GM18499 (cell line): Measurements from ENCODE around the gene POU6F2.
"Not testable (repeated sequence)": the region's sequence is repeated elsewhere in the genome, so short reads cannot be mapped to it uniquely, and the experiment has no call there.

Experiments used
- ATAC-seq: cut with Tn5 transposase; IDR thresholded peaks from one replicate; pipeline ENCODE4 v1.9.1; 2021; ENCODE audit warnings: moderate number of reproducible peaks; ENCODE audit not compliant: insufficient read depth, unreplicated experiment

Gene POU6F2

DNA sequence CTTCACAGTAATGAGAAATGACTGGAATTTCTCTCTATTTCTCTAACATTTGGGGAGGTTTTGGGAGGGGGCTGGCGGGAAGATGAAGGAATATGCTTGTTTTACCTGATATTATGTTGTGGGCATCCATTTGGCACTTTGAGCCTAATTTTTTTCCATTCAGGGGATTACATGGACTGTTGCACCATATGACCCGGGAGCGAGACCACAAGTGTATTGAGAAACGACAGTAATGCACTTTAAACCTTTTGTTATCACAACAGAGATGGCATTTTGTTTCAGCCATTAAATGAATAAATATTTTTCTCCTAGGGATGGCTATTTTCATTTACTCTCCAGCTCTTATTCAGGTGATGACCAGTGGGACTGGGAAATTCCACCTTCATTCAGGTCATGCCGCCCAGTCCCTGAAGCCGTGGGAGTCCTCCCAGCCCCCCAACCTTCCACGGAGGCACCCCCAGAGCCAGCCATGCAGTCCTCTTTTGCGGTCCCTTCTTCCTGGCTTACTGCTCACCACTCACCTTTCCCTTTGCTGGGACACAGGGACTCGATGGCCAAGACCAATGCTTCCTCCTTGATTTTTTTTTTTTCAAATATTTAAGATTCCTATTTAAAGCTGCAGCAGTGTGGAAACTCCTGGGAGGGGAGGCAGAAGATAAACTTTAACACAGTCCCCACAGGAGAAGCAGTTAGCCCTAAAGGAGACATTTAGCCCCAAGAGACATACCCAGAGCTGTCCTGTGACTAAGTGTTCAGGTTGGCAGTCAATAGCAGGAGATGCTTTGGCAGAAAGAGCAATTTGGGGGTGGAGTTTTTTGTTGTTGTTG lies 397.6 kb downstream of the POU6F2 start:
- ATAC-seq: no peak

DNA sequence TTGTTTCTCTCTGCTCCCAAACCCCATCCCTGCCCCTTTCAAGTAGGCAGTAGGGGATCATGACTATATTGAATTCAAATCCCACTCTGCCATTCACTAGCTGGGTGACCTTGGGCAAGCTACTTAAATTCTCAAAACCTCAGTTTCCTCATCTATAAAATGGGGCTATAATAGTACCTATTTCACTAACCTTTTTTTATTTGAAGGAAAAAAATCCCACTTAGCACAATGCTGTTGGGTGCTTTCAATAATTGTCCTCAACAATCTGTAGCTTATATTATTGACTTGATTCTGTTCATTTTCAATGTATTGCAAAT lies 398.1 kb downstream of the POU6F2 start:
- no peak for ATAC-seq

DNA sequence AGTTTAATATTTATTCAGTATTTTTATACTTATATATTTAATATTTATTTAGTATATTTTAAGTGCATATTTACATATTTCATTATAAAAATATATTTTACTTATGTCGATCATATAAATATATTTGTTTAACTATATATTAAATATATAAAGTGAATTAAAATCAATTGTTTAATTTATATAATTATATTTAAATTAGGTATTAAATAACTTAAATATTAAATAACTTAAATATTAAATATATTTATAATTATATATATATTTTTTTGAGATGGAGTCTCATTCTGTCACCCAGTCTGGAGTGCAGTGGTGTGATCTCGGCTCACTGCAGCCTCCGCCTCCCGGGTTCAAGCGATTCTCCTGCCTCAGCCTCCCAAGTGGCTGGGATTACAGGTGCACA lies 399.2 kb downstream of the POU6F2 start:
- not testable (repeated sequence) for ATAC-seq

DNA sequence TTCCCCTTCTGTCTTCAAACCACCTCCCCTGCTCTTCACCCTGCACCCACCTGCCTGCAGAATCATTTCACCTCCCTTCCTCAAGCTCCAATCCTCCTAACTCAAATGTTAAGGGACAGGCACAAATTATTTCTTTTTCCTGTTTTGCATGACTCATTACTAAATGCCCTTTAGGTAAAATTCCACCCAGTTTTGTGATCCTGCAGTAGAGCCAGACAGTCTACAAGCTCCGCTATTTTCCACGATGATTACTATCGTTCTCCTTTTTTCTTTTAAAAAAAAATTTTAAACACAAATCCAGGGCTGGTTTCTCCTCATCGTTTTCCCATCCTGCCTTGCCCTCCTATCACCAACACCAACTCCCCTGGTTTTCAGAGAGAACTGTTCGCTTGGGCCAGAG lies 401.7 kb downstream of the POU6F2 start:
- ATAC-seq: no peak

DNA sequence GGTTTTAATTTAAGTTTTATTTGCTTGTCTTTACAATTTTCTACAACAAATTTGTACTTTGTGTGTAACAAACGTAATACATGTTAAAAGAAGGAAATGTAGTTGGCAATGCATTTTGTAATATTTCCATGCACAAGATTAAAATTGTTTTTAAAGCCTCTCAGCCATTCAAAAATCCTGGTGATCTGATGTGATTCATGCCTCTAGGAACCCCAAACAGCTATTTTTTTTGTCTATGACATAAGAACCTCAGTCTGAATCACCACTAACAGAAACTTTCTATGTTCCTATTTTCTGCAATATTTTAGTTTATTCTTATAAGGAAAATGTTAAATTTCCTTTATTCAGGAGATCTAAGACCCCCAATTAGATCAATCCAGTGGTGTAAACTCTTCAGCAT lies 405.4 kb downstream of the POU6F2 start:
- no peak for ATAC-seq

DNA sequence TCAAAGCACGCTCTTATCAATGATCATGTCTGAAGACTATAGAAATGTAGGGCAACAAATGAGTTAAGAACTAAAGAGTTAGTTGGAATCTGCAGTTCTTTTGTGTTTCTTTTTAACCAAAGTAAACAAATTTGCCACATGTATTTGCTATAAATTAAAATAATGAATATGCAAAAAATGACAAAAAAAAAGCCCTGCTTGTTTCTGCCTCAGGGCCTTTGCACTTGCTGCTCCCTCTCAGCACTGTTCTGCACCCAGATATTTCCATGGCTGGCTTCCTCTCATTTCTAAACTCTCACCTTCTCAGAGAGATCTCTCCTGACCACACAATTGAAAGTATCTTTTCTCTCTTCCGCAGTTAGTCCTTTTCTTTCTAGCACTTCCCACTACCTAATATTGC lies 406.7 kb downstream of the POU6F2 start:
- no peak for ATAC-seq

DNA sequence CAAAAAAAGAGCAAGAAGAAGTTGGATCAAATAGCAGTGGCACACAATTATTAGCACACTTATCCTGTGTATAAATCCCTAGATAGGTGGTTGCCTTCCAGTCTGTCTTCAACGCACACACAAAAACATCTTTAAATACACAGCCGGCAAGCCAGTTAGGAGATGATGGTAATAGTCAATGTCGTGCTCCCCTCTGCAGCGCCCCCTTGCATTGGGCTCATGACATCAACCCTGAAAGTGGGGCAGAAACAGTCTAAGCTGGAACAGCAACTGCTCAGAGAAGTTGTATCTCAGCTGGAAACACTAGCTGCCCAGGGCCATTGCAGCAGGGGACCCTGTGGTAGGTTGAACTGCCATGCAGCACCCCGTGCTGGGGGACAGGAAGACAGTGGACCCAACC lies 409.0 kb downstream of the POU6F2 start:
- ATAC-seq: no peak

DNA sequence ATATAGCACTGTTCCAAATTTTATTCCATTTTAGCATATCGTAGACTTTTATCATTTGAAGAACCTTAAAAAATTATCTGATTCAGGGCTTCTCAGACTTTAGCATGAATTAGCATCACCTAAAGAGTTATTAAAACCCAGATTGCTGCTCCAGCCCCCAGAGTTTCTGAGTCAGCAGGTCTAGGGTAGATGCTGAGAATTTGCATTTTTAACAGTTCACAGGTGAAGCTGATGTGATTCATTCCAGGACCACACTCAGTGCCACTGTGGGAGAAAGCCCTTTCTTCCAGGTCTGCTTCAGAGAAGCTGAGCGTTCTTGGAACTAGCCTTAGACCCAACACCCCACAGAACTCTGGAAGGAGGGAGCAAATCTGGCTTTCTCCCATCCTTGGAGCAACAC lies 414.4 kb downstream of the POU6F2 start:
- no peak for ATAC-seq

DNA sequence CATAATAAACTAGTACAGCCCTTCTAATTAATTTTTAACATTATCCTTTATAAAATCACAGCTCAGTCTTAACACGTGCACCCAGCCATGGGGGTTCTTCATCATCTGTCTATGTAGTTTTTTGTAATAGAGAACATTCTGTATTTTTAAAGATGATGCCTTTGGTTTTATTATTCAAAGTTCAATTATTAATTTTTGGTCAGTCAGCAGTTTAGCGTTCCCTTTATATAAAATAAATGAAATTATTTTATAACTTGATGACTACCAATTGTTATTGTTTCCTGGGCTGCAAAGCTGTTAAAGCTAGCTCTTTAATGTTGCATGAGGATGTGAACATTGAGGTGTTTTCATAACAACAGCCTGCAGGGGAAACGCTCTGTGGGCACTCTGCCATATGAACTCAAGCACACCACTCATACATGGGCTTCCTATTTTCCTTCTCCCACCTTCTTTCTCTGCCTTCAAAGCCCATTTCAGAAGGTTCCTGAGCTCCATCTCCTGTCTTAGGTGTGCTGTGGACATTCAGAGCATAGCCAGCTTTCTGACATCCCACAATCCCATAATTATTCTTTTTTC lies 416.5 kb downstream of the POU6F2 start:
- no peak for ATAC-seq

DNA sequence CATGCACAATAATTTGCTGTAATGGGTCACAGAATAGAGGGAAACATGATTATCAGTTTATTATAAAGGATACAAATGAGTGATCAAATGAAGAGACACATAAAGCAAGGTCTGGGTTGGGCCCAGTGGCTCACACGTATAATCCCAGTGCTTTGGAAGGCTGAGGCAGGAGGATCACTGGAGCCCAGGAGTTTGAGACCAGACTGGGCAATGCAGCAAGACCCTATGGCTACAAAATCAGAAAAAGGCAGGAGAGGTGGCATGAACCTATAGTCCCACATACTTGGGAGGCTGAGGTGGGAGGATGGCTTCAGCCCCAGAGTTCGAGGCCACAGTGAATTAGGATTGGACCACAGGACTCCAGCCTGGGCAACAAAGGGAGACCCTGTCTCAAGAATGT lies 421.7 kb downstream of the POU6F2 start:
- ATAC-seq: no peak

DNA sequence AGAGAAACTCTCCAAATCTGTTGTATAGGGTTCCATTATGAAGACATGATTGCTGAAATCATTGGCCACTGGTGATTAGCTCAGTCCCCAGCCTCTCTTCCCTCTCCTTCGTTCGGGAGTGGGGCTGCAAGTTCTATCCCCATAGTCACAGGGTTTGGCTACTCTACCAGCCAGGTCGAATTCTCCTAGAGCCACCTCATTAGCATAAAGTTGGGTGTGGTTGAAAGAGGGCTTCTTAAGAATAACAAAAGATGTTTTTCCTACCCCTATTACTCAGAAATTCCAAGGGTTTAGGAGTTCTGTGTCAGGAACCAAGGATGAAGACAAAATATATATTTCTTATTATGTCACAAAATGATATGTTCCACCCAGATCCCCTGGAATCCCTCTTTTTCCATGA lies 422.3 kb downstream of the POU6F2 start:
- no peak for ATAC-seq

DNA sequence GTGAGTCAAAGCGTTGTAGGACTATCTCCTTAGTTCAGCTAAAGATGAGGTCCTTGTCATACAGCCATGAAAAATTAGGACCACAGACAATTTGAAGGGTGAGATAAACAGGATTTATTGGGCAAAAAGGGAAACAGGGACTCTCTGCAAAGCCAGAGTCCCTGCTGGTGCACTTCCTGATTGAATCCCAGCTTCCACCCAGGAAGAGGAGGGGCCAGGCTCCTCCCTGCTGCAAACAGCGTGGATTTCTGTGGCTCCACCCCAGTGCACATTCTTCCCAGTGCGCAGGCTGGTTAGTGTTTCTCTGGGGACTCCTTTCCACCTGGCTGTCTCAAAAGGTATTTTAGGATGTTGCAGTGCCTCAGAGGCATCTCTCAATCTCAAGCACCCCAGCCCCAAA lies 423.1 kb downstream of the POU6F2 start:
- ATAC-seq: no peak

DNA sequence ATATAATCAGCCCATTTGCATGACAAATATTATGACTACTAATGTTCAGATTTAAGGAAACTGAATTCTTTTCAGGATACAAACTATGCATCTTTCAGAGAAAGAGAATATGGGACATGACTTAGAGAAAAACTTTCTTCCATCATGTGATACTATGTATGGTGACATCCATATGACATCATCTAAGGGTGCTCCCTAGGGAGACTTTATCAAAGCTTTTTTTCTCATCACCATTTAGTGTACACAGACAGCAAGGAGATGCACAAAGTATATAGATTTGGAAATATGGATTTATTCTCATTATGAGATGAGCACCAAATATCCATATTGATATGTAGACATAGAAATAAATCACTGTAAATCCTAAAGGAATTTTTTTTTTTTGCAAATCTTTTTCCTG lies 424.3 kb downstream of the POU6F2 start:
- no peak for ATAC-seq

DNA sequence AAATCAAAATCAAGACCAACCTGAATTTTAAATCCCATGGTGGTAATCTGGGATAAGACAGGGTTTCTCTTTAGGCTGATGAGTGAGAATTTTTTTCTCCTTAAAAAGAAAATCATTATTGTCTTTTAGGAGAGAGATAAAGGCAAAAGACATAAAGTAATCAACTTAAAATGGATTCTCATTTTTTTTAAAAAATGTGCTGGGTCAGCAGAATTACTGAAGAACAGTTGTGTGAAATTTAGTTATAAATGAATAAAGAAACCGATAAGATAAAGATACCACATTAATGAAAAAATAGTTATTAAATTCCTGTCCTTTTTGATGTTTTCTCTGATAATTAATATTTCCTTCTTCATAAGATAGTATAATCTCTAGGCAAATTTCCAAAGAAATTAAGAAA lies 427.2 kb downstream of the POU6F2 start:
- ATAC-seq: no peak

DNA sequence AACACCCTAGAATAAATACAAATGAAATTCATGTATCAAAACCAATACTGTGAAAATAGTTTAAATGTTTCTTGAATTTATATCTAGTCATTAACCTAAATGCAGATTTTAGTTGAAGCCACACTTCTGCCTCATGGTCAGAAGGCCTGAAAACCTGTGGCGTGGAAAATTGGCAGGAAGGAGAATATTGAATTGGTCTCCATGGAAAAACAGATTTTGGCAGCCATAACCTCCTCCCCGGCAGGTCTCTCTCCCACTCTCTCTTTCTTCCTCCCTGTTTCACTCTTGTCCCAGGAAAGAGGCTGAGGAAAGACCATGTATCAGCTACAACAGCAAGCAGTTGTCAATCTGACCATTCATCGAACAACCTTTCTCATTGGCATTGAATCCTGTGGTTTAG lies 427.9 kb downstream of the POU6F2 start:
- ATAC-seq: no peak

DNA sequence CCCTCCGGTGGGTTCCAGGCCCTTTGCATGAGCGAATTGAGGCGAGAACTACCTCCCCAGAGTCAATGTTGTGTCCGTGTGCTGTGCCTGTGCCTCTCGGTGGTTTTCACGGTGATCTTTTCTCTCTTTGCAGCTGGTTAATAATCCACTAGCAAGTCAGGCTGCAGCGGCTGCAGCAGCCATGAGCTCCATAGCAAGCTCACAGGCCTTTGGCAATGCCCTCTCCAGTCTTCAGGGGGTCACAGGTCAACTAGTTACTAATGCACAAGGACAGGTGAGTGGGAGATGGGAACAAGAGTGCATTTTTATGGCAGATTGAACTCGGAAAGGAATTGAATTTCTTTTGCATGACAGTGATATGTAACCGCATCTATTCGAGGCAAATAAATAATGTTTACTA lies 428.8 kb downstream of the POU6F2 start:
- ATAC-seq: no peak

DNA sequence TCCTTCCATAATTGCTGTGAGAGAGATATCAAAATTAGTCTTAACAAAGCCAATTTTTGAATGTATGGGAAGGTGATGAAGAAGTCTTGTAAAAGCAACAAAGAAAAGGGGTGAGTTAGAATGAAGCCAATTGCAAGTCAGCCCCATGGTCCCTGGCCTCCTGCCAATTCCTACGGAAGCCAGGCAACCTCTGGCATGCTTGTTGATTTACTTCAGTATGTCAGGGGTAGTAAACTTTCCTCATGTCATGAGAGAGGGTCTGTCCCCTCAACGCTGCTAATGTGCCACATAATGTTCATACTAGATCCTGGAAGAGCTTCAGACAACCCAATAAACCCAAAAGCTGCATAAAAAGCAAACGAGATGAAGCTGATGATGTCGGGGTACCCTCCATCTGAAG lies 429.4 kb downstream of the POU6F2 start:
- ATAC-seq: no peak

DNA sequence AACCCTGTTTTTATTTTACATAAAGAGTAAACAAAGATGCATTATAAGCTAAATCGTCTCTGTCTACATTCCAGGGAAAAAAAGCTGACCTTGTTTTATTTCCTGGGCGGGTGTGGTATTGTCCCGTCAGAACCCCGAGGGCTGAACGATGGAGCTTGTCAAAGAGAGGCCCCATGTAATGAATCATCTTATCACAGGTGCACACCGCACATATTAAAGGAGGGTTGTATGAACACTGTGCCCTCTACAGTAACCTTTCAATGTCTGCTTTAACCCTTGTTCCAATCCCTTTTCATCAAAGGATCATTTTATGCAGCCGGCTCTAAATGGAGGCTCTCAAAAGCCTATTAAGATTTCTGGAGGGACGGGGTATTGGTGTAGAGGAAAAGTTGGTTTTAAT lies 430.0 kb downstream of the POU6F2 start:
- no peak for ATAC-seq

DNA sequence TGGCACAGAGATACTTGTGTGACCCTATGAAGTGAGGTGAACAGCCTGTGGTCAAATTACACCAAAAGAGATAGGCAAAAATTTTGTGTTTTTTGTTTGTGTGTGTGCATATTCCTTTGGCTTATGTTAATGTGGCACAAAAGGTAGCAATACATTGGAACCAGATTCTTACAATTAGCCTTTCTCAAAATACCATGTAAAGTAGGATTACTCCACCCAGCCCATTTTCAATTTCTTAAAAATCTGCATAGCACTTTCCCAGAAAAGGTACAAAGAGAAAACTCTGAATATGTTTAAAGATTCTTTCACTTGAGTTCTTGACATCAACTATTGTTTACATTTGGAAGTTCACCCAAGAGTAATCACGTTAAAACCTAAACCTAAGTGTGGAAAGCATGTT lies 431.2 kb downstream of the POU6F2 start:
- ATAC-seq: no peak

DNA sequence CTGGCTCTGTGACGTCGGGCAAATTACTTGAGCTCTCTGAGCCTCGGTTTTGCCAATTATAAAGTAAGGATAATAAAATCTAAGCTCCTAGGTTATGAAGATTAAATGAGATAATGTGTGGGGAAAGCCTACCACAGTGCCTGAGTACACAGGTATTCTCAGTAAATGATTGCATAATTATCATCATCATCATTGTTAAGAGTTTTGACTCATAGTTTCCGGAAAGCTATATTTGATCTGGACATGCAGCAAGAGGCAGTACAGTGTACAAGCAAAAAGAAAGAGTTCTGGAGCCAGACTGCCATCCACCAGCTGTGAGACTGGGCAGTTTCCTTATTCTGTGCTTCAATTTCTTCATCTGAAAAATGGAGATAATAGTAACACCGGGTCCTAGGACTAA lies 432.9 kb downstream of the POU6F2 start:
- no peak for ATAC-seq

DNA sequence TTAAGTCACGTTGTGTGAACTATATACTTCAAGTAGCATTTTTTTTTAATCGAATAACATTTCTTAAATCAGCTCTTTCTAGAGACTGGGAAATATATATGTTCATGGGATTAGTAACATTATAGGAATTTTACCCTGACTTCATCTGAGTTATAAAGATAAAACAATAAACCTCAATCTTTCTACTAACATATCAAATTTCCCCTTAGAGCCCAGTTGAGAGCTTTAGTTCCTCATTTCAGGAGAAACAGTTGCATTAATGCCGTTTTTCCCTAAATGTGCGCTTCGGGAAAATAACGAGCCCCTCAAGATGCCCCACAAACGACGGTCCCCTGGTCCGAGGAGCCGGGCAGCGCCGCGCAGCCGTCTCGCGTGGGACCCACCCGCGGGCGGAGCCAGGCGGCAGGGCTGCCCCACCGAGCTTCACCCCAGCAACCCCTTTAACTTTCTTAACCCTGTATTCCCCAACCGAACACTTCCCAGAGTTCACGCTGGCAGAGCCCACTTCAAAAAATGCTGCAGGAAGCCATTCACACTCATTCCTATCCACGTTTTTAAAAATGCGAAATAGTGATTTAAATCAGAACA lies 436.0 kb downstream of the POU6F2 start:
- no peak for ATAC-seq
